Measurements from ENCODE around the gene FAM151A.

DNA sequence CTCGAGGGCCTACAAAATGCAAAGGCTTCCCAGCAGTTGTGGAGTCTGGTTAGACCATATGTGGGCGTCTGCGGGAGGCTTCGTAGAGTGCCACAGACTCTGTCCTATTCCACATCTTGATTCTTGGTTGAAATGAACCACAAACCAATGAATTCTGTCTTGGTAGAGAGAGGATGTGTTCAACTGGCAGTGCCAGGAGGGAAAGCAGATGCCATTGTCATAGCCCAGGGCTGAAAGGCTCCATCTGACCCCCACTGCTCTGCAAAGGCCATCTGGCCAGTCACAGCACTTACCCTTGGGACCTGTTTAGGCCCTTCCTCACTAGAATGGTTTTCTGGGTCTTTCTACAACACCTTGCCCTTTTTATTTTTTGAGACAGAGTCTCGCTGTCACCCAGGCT is 53.2 kb downstream of the FAM151A start:
- TF ChIP-seq, protein P1, sequence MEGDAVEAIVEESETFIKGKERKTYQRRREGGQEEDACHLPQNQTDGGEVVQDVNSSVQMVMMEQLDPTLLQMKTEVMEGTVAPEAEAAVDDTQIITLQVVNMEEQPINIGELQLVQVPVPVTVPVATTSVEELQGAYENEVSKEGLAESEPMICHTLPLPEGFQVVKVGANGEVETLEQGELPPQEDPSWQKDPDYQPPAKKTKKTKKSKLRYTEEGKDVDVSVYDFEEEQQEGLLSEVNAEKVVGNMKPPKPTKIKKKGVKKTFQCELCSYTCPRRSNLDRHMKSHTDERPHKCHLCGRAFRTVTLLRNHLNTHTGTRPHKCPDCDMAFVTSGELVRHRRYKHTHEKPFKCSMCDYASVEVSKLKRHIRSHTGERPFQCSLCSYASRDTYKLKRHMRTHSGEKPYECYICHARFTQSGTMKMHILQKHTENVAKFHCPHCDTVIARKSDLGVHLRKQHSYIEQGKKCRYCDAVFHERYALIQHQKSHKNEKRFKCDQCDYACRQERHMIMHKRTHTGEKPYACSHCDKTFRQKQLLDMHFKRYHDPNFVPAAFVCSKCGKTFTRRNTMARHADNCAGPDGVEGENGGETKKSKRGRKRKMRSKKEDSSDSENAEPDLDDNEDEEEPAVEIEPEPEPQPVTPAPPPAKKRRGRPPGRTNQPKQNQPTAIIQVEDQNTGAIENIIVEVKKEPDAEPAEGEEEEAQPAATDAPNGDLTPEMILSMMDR (IDR thresholded peaks at IDR 0.05) = no peak
- TF ChIP-seq POLR2A (IDR thresholded peaks at IDR 0.05) = no peak
- TF ChIP-seq POLR2AphosphoS5 (IDR thresholded peaks at IDR 0.05) = no peak
- no peak for TF ChIP-seq EP300 (IDR thresholded peaks at IDR 0.05; ENCODE audit: low read depth)

All from transverse colon (tissue), 4 donors.